ENCODE results near the gene SIX4. TPM values are rescaled to one million over a fixed set of nuclear protein-coding genes. Genes with fewer than 3 reads are reported as not detected.
"Not testable (repeated sequence)": the region's sequence is repeated elsewhere in the genome, so short reads cannot be mapped to it uniquely, and the experiment has no call there.

SIX4 gene
- total RNA-seq, 6 experiments from 2014 or later, result 0.04 to 0.43 (median 0.23) TPM; not detected in 1

GRCh38 chr14:60735416-60735815 is 11.3 kb upstream of the SIX4 start:
- no peak overlapping the region for H3K27ac ChIP-seq
- DNase-seq (no peak), ATAC-seq (no peak)
- TF ChIP-seq CTCF (IDR thresholded peaks at IDR 0.05) (no peak), POLR2A (IDR thresholded peaks at IDR 0.05) (no peak)
- no peaks in the 10 kb centered on the region for H3K27me3 ChIP-seq
- H3K4me3 ChIP-seq, result peak overlapping the region; percentile 68 to 80 (median 75)
- WGBS (ENCODE audit: insufficient coverage, low coverage, low lambda C conversion rate, missing lambda C conversion rate), result 6% methylated on average over 5 of the region's 5 CpGs
- intact Hi-C loops (cut with DNase I), result no loop called here
- H3K36me3 ChIP-seq, result no peaks in the 10 kb centered on the region
- H3K9me3 ChIP-seq, result no peaks in the 10 kb centered on the region
- peaks cover 0 to 22% (median 5%) of the 10 kb centered on the region in 4 donors for H3K4me1 ChIP-seq

- no peaks in the 10 kb centered on the region for H3K36me3 ChIP-seq
- no peaks in the 10 kb centered on the region for H3K27me3 ChIP-seq
- TF ChIP-seq POLR2A (IDR thresholded peaks at IDR 0.05), result peak; percentile 22
- no peak for TF ChIP-seq CTCF (IDR thresholded peaks at IDR 0.05)
- peaks cover 0 to 22% (median 5%) of the 10 kb centered on the region in 4 donors for H3K4me1 ChIP-seq
- intact Hi-C loops (cut with DNase I), result no loop called here
- peak within 1 kb of the TSS; percentile 68 to 80 (median 75) for H3K4me3 ChIP-seq
- peak; percentile 72 to 79 (median 75) for DNase-seq
- peak within 1 kb of the TSS in 2 of 3 donors; percentile 34 to 41 for H3K27ac ChIP-seq
- 5% methylated on average over 25 of the region's 33 CpGs for WGBS (ENCODE audit: insufficient coverage, low coverage, low lambda C conversion rate, missing lambda C conversion rate)
- H3K9me3 ChIP-seq, result no peaks in the 10 kb centered on the region
- peak; percentile 96 to 98 (median 98) for ATAC-seq
These were observed 10.5 kb upstream of the SIX4 start, which contains the start of gene MNAT1 for GRCh38 chr14:60734465-60735242. TSS of gene MNAT1 (plus strand) at chr14:60734761. CDS start at chr14:60734863, 102 bp downstream.

DNA sequence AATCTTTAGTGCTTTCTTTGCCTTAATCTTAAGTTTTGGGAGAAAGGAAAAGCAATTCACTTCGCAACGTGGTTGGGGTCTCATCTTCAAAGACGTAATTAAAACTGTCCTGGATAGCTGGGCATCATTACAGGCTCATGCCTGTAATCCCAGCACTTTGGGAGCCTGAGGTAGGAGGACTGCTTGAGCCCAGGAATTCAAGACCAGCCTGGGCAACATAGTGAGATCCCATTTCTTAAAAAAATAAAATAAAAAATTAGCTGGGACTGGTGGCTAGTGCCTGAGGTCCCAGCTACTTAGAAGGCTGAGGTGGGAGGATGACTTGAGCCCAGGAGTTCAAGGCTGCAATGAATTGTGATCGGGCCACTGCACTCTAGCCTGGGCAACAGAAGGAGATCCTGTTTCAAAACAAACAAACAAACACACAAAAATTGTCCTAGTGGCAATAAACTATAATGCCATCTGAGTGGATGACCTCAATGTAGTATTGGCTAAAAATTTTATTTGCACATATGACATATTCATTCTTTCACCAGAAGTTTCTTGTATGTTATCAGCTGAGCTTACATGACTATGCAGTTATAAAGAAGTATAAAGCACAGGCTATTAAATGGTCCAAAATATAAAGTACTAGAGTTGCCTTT is 8.8 kb upstream of the SIX4 start:
- H3K27me3 ChIP-seq, result no peaks in the 10 kb centered on the region
- intact Hi-C loops (cut with DNase I), result no loop called here
- peaks cover 0 to 15% (median 5%) of the 10 kb centered on the region in 4 donors for H3K4me1 ChIP-seq
- ATAC-seq (no peak), DNase-seq (no peak)
- no peak overlapping the region for H3K4me3 ChIP-seq
- H3K27ac ChIP-seq, result no peak overlapping the region
- H3K36me3 ChIP-seq, result no peaks in the 10 kb centered on the region
- TF ChIP-seq CTCF (IDR thresholded peaks at IDR 0.05), result no peak
- no peak for TF ChIP-seq POLR2A (IDR thresholded peaks at IDR 0.05)
- 73% methylated on average over 4 of the region's 4 CpGs for WGBS (ENCODE audit: insufficient coverage, low coverage, low lambda C conversion rate, missing lambda C conversion rate)
- H3K9me3 ChIP-seq, result no peaks in the 10 kb centered on the region

DNA sequence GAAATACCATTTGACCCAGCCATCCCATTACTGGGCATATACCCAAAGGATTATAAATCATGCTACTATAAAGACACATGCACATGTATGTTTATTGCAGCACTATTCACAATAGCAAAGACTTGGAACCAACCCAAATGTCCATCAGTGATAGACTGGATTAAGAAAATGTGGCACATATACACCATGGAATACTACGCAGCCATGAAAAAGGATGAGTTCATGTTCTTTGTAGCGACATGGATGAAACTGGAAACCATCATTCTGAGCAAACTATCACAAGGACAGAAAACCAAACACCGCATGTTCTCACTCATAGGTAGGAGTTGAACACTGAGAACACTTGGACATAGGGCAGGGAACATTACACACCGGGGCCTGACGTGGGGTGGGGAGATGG is 7.1 kb upstream of the SIX4 start:
- H3K36me3 ChIP-seq; H3K27me3 ChIP-seq; H3K4me3 ChIP-seq; H3K27ac ChIP-seq; H3K9me3 ChIP-seq; intact Hi-C loops (cut with DNase I); DNase-seq; ATAC-seq: not testable (repeated sequence)
- 70% methylated on average over 4 of the region's 5 CpGs for WGBS (ENCODE audit: insufficient coverage, low coverage, low lambda C conversion rate, missing lambda C conversion rate)
- peaks cover 0 to 15% (median 4%) of the 10 kb centered on the region in 4 donors for H3K4me1 ChIP-seq
